ENCODE results near the gene EIPR1.

Gene EIPR1

DNA sequence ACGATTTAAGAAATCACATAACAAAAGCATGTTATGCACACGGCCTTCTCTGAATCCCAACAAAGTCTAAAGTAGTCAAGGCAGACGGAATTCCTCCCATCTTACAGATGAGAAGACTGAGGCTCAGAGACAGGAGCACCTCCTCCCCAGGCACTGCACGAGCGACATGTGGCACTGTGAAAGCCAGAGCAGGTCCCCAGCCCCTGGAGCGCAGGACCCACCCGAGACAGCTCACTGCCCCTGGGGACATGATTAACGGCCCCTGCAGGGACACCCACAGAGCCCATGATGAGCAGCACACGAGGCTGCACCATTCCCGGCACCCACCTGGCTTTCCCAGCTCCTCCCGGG, 53.6 kb downstream of the EIPR1 start:
- DNase-seq (ENCODE audit: low read depth) = no peak

- DNase-seq (ENCODE audit: low read depth) = no peak
Measured at GRCh38 chr2:3323360-3324035, 54.1 kb downstream of the EIPR1 start.

DNA sequence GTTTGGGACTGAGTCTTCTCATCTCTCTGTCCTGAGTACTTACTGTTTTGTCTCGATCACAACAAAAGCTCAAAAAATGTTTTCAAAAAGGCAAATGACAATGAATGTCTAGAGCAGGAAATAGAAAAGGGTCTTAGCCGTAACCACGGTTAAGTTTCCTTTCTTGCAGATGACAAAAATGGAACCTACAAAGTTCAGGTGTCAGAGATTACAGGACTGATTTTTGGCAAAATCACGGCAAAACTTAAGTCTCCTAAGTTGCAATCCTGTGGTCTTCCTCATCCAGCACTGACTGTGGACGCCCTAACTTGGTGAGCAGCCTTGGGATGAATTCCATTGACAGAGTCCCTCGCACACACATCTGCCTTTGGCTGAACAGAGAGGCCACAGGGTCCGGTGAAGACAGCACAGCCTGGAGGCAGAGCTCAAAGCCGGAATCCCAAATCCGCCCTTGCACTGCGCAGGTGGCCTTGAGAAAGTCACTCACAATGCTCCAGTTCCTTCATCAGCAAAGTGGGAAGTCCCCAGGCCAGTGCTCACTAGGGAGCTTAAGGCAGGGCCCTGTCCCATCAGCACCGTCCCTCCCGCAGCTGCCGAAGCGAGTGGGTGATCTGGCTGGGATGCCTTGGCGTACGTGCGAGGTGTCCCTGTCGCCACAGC, 55.2 kb downstream of the EIPR1 start:
- DNase-seq (ENCODE audit: low read depth) = no peak

DNA sequence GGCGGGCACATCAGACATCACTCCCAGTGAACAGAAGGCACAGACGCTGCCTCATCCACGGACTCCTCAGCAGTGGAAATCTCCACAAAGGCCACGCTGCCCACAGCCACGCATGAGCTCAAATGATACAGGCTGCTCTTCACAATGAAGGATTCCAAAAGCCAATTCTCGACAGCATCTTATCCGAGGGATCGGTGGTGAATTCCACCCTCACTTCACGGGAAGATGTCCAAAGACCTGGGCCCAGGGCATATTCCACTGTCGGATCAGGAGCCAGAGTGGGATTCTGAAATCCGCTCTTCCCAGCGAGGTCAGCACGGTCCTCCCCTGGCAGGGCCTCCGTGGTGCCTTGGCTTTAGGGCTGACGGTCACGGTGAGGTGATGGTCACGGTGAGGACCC, 55.8 kb downstream of the EIPR1 start:
- no peak for DNase-seq (ENCODE audit: low read depth)

DNA sequence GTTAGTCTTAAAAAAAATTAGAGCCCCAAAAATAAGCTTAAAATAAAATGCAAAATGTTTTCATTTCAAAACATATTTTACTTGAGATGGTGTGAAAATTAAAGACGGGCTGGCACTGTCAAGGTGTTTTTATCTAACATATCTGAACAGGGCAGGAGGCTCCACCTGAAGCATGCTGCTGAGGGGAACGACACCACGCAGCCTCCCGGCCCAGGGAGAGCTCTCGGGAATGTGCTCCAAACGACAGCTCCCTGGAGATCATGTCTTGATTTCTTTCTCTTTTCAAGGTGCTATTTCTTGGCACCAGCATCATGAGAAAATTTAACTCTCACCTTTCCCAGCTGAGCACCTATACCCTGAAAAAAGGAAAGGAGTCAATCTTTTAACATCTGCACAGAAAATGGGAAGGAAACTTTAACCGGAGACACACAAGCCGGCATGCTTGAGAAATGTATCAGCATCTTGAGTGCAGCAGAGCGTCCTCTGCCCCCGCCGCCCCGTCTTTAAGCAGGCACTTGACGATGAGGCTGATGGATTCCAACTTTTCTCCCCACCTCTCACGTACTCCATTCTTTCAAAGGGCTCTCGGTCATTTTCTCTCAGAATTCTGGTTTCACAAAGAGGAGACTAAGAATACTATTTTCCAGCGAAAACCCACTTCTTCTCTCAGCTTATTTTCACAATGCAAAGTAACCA, 56.6 kb downstream of the EIPR1 start:
- DNase-seq (ENCODE audit: low read depth) = no peak

DNA sequence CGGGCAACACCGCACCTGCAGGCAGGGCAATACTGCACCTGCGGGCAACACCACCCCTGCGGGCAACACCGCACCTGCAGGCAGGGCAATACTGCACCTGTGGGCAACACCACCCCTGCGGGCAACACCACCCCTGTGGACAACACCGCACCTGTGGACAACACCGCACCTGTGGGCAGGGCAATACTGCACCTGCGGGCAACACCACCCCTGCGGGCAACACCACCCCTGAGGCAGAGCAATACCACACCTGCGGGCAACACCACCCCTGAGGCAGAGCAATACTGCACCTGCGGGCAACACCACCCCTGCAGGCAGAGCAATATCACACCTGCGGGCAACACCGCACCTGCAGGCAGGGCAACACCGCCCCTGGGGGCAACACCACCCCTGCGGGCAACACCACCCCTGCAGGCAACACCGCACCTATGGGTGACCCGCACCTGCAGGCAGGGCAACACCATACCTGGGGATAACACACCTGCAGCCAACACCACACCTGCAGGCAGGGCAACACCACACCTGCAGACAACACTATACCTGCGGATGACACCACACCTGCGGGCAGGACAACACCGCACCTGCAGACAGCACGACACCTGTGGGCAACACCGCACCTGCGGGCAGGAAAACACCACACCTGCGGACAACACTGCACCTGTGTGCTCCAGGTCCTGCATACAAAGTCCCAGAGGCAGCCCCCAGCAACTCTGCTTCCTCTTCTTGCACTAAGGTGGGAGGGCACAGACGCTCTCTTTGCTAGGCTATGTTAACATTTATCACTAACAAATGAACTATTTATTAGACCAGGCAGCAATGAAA, 57.7 kb downstream of the EIPR1 start:
- DNase-seq (ENCODE audit: low read depth) = no peak

- DNase-seq (ENCODE audit: low read depth) = no peak
Measured at GRCh38 chr2:3319134-3319533, 58.5 kb downstream of the EIPR1 start.

GRCh38 chr2:3317871-3318590, 59.6 kb downstream of the EIPR1 start:
- DNase-seq (ENCODE audit: low read depth) = no peak

- DNase-seq (ENCODE audit: low read depth) = no peak
Measured at GRCh38 chr2:3317277-3317685, 60.3 kb downstream of the EIPR1 start.

GRCh38 chr2:3316456-3317276, 61.0 kb downstream of the EIPR1 start:
- DNase-seq (ENCODE audit: low read depth) = no peak

- DNase-seq (ENCODE audit: low read depth) = no peak
Measured at GRCh38 chr2:3314626-3315025, 63.0 kb downstream of the EIPR1 start.

- DNase-seq (ENCODE audit: low read depth) = no peak
Measured at GRCh38 chr2:3313781-3314375, 63.7 kb downstream of the EIPR1 start.

DNA sequence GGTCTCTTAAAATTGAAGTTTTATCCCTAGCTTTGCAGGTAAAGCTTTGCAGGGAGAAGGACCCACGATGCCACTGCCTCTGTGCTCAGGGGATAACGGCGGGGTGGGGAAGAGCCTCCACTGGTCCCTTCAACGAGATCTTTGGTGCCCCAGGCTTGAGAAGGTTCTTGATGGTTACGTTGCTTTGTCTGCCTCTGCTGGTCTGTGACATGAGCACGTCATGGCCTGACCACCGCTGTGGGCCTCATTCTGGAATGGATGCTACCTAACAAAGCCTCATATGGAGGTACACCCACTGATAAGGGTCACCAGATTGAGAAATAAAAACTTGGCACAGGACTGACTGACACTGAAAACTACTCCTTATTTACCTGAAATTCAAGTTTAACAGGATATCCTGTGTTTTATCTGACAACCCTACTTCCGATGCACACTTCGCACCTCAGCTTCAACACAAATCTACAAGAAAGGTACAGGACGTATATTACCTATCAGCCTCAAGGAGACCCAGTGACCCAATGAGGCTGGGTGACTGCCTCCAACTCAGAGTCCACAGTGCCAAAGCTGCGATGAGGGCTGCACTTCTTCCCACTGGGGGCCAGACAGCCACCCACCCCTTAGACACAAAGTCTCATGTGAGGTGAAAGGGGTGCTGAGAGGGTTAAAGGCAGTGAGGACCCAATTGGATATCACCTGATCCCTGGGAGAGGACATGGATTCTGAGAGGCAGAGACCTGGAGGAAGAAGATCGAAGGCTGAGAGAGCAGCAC, 64.9 kb downstream of the EIPR1 start:
- DNase-seq (ENCODE audit: low read depth) = no peak

- no peak for DNase-seq (ENCODE audit: low read depth)
Measured at GRCh38 chr2:3311601-3312000, 66.0 kb downstream of the EIPR1 start.

DNA sequence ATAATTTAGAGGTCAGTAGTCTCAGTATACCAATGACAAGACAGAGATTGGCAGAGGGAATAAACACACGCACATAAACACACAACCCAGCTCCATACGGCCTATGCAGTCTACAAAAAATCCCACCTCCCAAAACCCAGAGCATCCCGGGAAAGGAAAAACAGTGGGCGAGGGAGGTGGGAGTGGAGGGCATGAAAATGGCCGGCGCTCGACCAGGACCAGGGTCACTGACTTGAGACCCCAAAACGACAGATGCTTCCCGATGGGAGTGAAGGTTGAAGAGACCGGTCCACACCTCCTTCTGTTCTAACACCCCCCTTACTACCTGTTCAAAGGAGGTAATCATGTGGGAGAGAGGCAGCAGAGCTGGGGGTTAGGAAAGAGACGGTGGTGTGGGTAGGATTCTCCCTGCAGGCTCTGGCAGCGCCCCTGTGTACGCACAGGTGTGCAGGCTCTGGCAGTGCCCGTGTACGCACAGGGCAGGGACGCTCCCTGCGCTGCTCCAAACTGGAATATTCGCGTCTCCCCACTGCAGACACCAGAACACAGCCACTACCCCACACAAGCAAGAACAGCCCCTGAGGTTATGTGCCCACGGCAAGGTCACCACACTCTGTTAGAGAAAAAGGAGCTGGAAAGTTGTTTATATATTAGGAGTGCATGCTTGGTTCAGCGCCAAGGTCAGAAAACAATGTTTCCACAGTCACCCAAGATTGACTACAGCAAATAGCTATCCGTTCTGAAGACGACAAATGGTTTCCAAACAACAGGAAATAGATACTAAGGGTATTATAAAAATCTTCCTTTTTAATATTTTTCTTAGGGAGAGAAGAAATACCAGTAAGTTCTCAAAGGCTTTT, 67.9 kb downstream of the EIPR1 start:
- no peak for DNase-seq (ENCODE audit: low read depth)

- no peak for DNase-seq (ENCODE audit: low read depth)
Measured at GRCh38 chr2:3307901-3308300, 69.7 kb downstream of the EIPR1 start.

- DNase-seq (ENCODE audit: low read depth) = no peak
Measured at GRCh38 chr2:3307236-3307635, 70.4 kb downstream of the EIPR1 start.

- no peak for DNase-seq (ENCODE audit: low read depth)
Measured at GRCh38 chr2:3305952-3306351, 71.7 kb downstream of the EIPR1 start.

- DNase-seq (ENCODE audit: low read depth) = no peak
Measured at GRCh38 chr2:3305431-3305830, 72.2 kb downstream of the EIPR1 start.
